GM18867 (cell line): ENCODE measurements around the gene RPH3AL.
"Not testable (repeated sequence)": the region's sequence is repeated elsewhere in the genome, so short reads cannot be mapped to it uniquely, and the experiment has no call there.

Experiments
- ATAC-seq: cut with Tn5 transposase; IDR thresholded peaks from one replicate; pipeline ENCODE4 v1.9.1; 2021; ENCODE audit warnings: mild to moderate bottlenecking, moderate library complexity; ENCODE audit not compliant: unreplicated experiment

The RPH3AL gene

GRCh38 chr17:182050-182751, 170.4 kb downstream of the RPH3AL start:
- ATAC-seq = no peak

GRCh38 chr17:181245-182049, 171.2 kb downstream of the RPH3AL start, which contains the start of gene DOC2B:
TSS of gene DOC2B (minus strand) at chr17:181650. CDS start at chr17:181479, 171 bp downstream.
- no peak for ATAC-seq

GRCh38 chr17:180381-181244, 172.0 kb downstream of the RPH3AL start:
- no peak for ATAC-seq

GRCh38 chr17:179781-180380, 172.7 kb downstream of the RPH3AL start:
- ATAC-seq = no peak

- ATAC-seq = no peak
These were observed 173.6 kb downstream of the RPH3AL start for GRCh38 chr17:179066-179432.

- no peak for ATAC-seq
These were observed 174.1 kb downstream of the RPH3AL start for GRCh38 chr17:178292-179065.

- ATAC-seq = no peak
These were observed 174.8 kb downstream of the RPH3AL start for GRCh38 chr17:177762-178161.

GRCh38 chr17:177155-177554, 175.5 kb downstream of the RPH3AL start:
- no peak for ATAC-seq

GRCh38 chr17:173166-173911, 179.3 kb downstream of the RPH3AL start:
- ATAC-seq = no peak

GRCh38 chr17:172401-172800, 180.2 kb downstream of the RPH3AL start:
- no peak for ATAC-seq

- no peak for ATAC-seq
These were observed 180.7 kb downstream of the RPH3AL start for GRCh38 chr17:171871-172270.

- ATAC-seq = no peak
These were observed 182.4 kb downstream of the RPH3AL start for GRCh38 chr17:170130-170670.

- ATAC-seq = not testable (repeated sequence)
These were observed 184.0 kb downstream of the RPH3AL start for GRCh38 chr17:168614-169013.

GRCh38 chr17:165939-166338, 186.7 kb downstream of the RPH3AL start:
- ATAC-seq = no peak

- ATAC-seq = no peak
These were observed 188.0 kb downstream of the RPH3AL start for GRCh38 chr17:164303-165235.

- ATAC-seq = no peak
These were observed 189.0 kb downstream of the RPH3AL start for GRCh38 chr17:163514-164098.

GRCh38 chr17:162689-163088, 189.9 kb downstream of the RPH3AL start:
- ATAC-seq = no peak
